Epithelial cell of esophagus (primary cell): Measurements from ENCODE around the gene CLIC3.

Experiments
- DNase-seq: peaks from one replicate; pipeline ENCODE4 v3.0.0; 2010; ENCODE audit warnings: low read depth
- H3K4me3 ChIP-seq: 2 replicates; pipeline ENCODE4 v1.5.1; 2011; ENCODE audit warnings: mild to moderate bottlenecking, low read length, control low read depth
- CTCF ChIP-seq: IDR thresholded peaks from 2 replicates; pipeline ENCODE4 v1.5.1; 2011; ENCODE audit warnings: low read depth, mild to moderate bottlenecking, low read length, control low read depth, inconsistent platforms; ENCODE audit not compliant: insufficient read depth; ENCODE audit errors: missing control alignments

The CLIC3 gene

GRCh38 chr9:136997830-136998234 is 1.5 kb upstream of the CLIC3 start:
- TF ChIP-seq CTCF, result no peak
- H3K4me3 ChIP-seq, result no peak overlapping the region
- DNase-seq, result no peak

- DNase-seq, result no peak
- no peak for TF ChIP-seq CTCF
- no peak overlapping the region for H3K4me3 ChIP-seq
Observed at GRCh38 chr9:136997371-136997770, 1.0 kb upstream of the CLIC3 start.

GRCh38 chr9:136995772-136996311 is 526 bp downstream of the CLIC3 start:
- TF ChIP-seq CTCF, result no peak
- peak; percentile 9 for DNase-seq
- peak overlapping the region; percentile 43 for H3K4me3 ChIP-seq

GRCh38 chr9:136995362-136995761 is 1.0 kb downstream of the CLIC3 start:
- H3K4me3 ChIP-seq, result peak overlapping the region; percentile 43
- no peak for DNase-seq
- no peak for TF ChIP-seq CTCF

- peak overlapping the region; percentile 43 for H3K4me3 ChIP-seq
- TF ChIP-seq CTCF, result no peak
- no peak for DNase-seq
Observed at GRCh38 chr9:136994888-136995230, 1.5 kb downstream of the CLIC3 start.

GRCh38 chr9:136994180-136994887 is 2.0 kb downstream of the CLIC3 start:
- no peak for TF ChIP-seq CTCF
- H3K4me3 ChIP-seq, result no peak overlapping the region
- peak; percentile 20 for DNase-seq
